ENCODE measurements around the gene ENPP7. TPM values are rescaled to one million over a fixed set of nuclear protein-coding genes. Genes with fewer than 3 reads are reported as not detected.

Gene ENPP7
- total RNA-seq, 4 donors from 2014 or later: not detected

- intact Hi-C loops (cut with DNase I; ENCODE audit: low total_unique reads): no loop called here
- WGBS, 2 donors: 67 to 74% methylated on average over 35 of the region's 35 CpGs
- no peak overlapping the region for H3K4me3 ChIP-seq (ENCODE audit: low read depth, poor library complexity, severe bottlenecking)
- DNase-seq (ENCODE audit: low spot score in 2 of 2): no peak
- TF ChIP-seq, protein P1, sequence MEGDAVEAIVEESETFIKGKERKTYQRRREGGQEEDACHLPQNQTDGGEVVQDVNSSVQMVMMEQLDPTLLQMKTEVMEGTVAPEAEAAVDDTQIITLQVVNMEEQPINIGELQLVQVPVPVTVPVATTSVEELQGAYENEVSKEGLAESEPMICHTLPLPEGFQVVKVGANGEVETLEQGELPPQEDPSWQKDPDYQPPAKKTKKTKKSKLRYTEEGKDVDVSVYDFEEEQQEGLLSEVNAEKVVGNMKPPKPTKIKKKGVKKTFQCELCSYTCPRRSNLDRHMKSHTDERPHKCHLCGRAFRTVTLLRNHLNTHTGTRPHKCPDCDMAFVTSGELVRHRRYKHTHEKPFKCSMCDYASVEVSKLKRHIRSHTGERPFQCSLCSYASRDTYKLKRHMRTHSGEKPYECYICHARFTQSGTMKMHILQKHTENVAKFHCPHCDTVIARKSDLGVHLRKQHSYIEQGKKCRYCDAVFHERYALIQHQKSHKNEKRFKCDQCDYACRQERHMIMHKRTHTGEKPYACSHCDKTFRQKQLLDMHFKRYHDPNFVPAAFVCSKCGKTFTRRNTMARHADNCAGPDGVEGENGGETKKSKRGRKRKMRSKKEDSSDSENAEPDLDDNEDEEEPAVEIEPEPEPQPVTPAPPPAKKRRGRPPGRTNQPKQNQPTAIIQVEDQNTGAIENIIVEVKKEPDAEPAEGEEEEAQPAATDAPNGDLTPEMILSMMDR (IDR thresholded peaks at IDR 0.05): no peak
- TF ChIP-seq POLR2A (IDR thresholded peaks at IDR 0.05): no peak
These were observed 2.3 kb downstream of the ENPP7 start for GRCh38 chr17:79732804-79733691.

DNA sequence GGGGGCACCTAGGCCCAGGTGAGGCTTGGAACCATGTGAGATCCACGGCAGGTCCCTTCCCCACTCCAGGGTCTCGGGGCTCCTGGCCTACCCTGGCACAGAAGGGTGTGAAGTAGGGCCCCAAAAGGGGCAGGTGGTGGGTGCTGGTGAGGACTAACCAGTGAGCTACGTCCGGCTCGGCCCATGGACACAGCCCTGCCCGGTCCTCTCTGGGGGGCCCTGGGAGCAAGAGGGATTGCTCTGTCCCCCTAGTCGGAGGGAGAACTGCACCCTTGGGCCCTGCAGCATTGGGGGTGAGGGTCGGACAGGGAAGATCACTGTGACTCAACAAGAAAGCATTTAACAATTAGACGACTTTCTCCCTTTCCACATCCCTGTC is 2.9 kb downstream of the ENPP7 start:
- intact Hi-C loops (cut with DNase I; ENCODE audit: low total_unique reads): no loop called here
- no peak for DNase-seq (ENCODE audit: low spot score in 2 of 2)
- no peak overlapping the region for H3K4me3 ChIP-seq (ENCODE audit: low read depth, poor library complexity, severe bottlenecking)
- TF ChIP-seq, protein P1 (IDR thresholded peaks at IDR 0.05): no peak
- TF ChIP-seq POLR2A (IDR thresholded peaks at IDR 0.05): no peak
- WGBS, 2 donors: 76 to 85% methylated on average over 9 of the region's 9 CpGs

DNA sequence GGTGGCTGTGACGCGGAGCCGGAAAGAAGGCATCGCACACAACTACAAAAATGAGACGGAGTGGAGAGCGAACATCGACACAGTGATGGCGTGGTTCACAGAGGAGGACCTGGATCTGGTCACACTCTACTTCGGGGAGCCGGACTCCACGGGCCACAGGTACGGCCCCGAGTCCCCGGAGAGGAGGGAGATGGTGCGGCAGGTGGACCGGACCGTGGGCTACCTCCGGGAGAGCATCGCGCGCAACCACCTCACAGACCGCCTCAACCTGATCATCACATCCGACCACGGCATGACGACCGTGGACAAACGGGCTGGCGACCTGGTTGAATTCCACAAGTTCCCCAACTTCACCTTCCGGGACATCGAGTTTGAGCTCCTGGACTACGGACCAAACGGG is 4.4 kb downstream of the ENPP7 start:
- DNase-seq (ENCODE audit: low spot score in 2 of 2): no peak
- TF ChIP-seq POLR2A (IDR thresholded peaks at IDR 0.05): no peak
- TF ChIP-seq, protein P1 (IDR thresholded peaks at IDR 0.05): no peak
- H3K4me3 ChIP-seq (ENCODE audit: low read depth, poor library complexity, severe bottlenecking): no peak overlapping the region
- intact Hi-C loops (cut with DNase I; ENCODE audit: low total_unique reads): no loop called here
- WGBS, 2 donors: 95% methylated on average over 31 to 32 of the region's 32 CpGs

- no peak overlapping the region for H3K4me3 ChIP-seq (ENCODE audit: low read depth, poor library complexity, severe bottlenecking)
- WGBS, 2 donors: 86 to 92% methylated on average over 26 to 28 of the region's 30 CpGs
- DNase-seq (ENCODE audit: low spot score in 2 of 2): no peak
- no peak for TF ChIP-seq POLR2A (IDR thresholded peaks at IDR 0.05)
- TF ChIP-seq, protein P1 (IDR thresholded peaks at IDR 0.05): no peak
- intact Hi-C loops (cut with DNase I; ENCODE audit: low total_unique reads): no loop called here
These were observed 6.5 kb downstream of the ENPP7 start for GRCh38 chr17:79737046-79737921.

DNA sequence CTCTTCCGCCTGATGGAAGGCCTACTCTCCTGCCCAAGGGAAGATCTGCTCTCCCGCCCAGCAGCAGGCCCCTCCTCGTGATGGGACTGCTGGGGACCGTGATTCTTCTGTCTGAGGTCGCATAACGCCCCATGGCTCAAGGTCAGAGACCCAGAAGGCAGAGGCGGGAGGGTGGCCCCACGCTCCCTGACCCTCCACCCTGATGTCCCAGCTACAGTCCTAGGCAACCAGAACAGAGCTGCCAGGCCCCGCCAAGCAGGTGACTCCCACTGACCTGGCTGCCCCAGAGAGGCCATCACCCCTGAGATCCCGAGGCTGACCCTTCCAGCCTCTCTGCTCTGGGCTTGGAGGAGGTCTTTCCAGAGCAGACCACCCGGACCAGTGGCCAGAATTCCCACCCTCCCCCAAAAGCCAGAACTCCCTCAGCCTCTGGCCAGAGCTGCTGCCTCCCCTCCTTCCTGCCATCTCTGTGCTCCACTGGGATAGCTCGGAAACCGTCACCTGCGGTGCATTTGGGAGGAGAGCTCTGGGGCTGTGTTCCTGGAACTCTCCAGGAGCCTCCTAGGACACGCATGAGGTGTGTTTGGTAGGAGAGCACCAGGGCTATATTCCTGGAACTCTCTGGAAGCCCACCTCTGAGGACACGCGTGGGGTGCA is 7.3 kb downstream of the ENPP7 start:
- TF ChIP-seq POLR2A (IDR thresholded peaks at IDR 0.05): no peak
- TF ChIP-seq, protein P1 (IDR thresholded peaks at IDR 0.05): no peak
- 84 to 91% methylated on average over 13 to 17 of the region's 17 CpGs for WGBS, 2 donors
- DNase-seq (ENCODE audit: low spot score in 2 of 2): no peak
- H3K4me3 ChIP-seq (ENCODE audit: low read depth, poor library complexity, severe bottlenecking): no peak overlapping the region
- intact Hi-C loops (cut with DNase I; ENCODE audit: low total_unique reads): no loop called here

All from lower leg skin (tissue), 4 donors.